ENCODE data around the gene PAX8.
A peak's percentile ranks its signal among the peaks of the same experiment; 100 is the strongest.

PAX8 gene

DNA sequence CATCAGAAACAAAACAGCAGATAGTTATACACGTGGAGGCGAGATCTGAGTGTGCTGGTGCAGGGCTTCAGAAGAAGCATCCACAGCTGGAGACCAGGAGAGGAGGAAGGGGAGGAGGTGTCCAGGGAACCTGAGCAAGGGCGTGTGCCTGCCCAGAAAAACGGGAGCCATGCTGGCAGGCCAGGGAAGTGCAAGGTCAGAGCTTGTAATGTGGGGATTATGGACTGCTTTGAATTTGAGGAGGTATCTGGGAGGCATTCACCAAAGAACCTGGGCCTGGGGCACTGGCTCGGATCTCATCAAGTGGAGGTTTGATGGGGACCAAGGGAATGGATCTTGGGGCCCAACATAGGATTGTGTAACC lies 92.3 kb downstream of the PAX8 start:
- DNase-seq (ENCODE audit: low spot score) (no peak), FAIRE-seq (no peak)

DNA sequence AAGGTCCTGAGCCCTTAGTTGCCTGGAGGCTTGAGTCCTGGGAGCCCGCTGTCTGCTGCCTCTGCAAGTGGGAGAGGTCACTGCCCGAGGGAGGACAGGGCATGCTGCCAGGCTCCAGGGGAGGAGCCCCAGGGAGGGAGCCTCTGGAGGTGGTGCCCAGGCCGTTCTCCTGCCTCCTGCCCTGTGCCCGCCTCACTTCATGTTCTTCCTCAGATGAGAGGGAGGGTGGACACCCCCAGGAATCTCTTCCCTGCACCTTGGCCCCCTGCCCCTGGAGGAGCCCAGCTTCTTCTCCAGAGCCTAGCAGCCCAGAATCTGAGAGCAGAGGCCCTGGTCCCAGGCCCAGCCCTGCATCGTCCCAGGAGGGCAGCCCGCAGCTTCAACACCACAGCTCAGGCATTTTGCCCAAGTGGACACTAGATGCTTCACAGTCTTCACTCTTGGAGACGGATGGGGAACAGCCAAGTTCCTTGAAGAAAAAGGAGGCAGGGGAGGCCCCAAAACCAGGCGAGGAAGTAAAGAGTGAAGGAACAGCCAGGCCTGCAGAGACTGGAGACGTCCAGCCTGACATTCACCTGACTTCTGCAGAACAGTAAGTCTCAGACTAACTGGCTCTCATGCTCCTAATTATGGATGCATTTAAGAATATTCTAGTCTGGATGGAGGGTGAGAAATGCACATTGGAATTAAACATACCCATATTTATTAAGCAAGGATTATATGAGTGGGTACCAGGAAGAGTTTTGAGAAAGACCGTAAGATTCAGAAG lies 92.9 kb downstream of the PAX8 start:
- DNase-seq (ENCODE audit: low spot score) (no peak), FAIRE-seq (no peak)

DNA sequence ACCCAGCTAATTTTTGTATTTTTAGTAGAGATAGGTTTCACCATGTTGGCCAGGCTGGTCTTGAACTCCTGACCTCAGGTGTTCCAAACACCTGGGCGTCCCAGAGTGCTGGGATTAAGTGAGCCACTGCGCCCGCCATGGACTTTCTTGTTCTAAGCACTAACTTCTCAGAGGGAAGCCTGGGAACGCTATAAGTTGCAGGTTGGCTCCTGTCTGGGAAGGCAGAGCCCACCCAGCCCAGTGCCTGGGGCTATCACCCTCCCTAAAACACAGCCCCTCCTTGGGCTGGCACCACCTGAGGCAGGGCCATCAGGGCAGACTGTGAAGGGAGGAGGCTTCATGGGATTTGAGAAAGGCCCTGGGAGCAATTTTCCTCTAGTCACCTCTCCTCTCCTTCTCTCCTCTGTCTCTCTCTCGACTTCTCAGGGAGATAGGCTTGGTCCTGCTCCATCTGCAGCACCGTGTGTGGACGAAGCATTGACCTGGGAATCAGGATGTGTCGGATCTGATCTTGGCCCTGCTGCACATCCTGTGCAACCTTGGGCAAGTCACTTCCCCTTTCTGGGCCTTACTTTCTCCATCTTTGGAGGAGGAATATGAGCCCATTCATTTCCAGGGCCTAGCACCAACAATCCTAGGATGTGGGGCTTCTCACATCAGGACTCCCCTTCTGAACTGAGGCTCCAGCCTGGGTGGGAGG lies 94.0 kb downstream of the PAX8 start:
- no peak for DNase-seq (ENCODE audit: low spot score)
- FAIRE-seq = no peak

- FAIRE-seq (no peak), DNase-seq (ENCODE audit: low spot score) (no peak)
Measured at GRCh38 chr2:113183703-113184102, 95.0 kb downstream of the PAX8 start.

- peak; percentile 20 for FAIRE-seq
- DNase-seq (ENCODE audit: low spot score) = no peak
Measured at GRCh38 chr2:113183264-113183663, 95.5 kb downstream of the PAX8 start.

DNA sequence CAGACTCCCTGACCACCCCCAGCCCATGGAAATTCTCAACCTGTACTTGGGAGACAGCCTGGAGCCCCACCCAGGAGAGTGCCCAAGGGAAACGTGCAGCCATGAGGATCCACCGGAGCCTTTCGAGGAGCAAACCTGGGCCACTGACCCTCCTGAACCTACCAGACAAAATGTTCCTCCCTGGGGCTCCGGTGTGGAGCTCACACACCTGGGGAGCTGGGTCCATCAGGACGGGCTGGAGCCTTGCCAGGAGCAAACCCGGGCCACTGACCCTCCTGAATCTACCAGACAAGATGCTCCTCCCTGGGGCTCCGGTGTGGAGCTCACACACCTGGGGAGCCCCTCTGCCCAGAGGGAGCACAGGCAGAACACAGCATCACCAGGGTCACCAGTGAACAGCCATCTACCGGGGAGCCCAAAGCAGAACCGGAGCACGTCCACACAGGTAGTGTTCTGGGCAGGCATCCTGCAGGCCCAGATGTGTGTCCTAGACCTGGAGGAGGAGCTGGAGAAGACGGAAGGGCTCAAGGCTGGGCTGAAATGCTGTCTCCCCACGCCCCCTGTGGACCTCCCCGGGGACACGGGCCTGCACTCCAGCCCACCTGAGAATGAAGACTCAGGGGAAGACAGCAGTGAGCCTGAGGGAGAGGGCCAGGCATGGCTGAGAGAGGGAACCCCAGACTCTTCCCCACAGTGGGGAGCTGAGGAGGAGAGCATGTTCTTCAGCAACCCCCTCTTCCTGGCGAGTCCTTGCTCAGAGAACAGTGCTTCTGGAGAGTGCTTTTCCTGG lies 96.1 kb downstream of the PAX8 start:
- FAIRE-seq = no peak

DNA sequence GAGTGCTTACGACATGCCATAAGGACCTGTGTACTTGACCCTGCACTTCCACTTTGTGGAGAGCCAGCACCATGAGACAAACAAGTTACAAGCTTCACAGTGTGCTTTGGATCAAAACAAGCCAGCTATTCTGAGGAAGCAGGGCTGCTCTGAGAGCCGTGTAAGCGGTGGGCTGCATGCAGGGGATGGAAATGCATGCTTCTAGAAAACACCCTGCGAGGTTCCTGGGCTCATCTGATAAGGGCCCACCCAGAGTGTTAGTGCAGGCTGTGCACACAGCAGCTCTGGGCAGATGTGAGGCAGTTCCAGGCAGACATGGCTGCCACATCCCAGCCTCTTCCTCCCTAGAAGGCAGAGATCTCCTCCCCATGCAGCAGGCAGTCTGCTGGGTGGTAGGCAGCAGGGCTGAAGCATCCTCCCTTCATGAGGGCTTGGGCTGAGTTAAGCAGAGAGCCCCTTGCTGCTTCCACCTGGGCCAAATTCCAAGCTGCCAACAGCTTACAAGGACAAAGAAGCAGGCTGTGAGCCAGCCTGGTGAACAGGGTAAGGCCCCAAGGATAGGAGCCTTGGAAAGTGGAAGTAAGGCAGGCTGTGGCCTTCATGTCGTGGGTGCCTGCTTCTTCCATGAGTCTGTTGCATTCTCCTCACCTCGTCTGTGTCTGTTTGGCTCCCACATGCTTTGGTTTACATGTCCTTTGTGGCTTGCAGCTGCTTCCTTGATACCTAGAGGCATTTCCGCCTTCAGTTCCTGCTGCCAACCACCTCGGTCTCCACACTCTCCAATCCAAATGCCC lies 97.3 kb downstream of the PAX8 start:
- DNase-seq (ENCODE audit: low spot score) (no peak), FAIRE-seq (peak; percentile 30)

More for the DNA sequence above, 96.1 kb downstream of the PAX8 start:
- no peak for DNase-seq (ENCODE audit: low spot score)

DNA sequence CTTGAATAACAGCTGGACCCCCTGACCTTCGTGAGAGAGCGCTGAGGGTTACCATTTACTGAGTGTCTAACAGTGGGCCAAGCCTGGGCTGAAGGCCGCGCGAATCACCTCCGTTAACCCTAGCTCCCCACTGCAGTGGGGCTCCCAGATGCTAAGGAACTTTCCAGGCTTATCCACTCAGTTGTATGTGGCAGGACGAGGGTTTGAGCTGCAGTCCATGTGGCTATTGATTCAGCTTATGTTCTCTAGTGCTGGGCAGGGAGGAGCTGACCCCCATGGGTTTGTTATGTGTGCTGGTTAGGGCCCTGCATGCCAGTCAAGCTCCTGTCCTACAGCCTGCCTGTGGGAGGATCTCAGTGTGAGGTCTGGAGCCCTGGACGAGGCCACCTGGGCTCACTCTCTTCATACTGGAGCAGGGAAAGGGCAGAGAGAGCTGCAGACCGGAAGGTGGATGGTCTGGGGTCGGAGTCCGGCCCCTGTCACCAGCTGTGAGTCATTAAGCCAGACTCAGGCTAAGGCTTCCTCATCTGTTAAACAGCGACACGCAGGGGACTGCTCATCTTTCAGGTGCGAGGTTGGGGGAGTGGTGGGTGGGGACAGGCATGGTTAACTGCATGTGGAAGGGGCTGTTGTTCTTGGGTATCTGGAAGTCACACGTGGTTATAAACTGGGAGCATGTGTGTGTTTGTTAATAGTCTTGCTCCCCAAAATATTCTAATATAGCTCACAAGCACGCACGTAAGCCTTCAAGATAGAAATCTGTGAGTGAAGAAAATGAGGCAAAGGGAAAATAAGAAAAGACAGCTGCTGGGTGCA lies 98.4 kb downstream of the PAX8 start:
- no peak for DNase-seq (ENCODE audit: low spot score)
- FAIRE-seq = peak; percentile 78

- DNase-seq (ENCODE audit: low spot score) (no peak), FAIRE-seq (no peak)
Measured at GRCh38 chr2:113179446-113180045, 99.2 kb downstream of the PAX8 start.

- DNase-seq (ENCODE audit: low spot score) = no peak
- FAIRE-seq = no peak
Measured at GRCh38 chr2:113178891-113179290, 99.8 kb downstream of the PAX8 start.

DNA sequence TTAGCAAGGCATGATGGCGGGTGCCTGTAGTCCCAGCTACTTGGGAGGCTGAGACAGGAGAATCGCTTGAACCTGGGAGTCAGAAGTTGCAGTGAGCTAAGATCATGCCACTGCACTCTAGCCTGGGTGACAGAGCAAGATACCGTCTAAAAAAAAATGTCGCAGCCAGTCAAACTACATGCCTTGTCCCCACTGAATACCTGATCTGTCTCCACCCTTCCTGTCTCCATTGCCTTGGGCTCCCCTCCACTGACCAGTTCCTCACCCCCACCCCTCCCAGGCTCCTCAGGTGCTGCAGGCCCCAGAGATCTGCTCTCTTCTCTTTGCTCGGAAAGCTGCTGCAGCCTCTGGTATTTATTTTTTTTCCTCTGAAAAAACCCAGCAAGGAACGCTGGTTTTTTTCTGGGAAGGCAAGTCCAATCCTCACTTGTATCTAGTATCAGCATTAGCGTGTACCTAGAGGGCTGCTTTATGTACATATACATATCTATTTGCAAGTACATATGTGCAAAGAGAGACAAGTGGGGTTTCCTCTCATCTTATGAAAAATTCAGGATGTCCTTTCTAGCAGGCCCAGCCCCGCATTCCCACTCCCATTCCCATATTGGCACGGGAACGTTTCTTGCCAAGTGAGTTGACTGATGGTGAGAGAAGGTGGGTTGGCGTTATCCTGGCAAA lies 100.5 kb downstream of the PAX8 start:
- FAIRE-seq = no peak
- no peak for DNase-seq (ENCODE audit: low spot score)

DNA sequence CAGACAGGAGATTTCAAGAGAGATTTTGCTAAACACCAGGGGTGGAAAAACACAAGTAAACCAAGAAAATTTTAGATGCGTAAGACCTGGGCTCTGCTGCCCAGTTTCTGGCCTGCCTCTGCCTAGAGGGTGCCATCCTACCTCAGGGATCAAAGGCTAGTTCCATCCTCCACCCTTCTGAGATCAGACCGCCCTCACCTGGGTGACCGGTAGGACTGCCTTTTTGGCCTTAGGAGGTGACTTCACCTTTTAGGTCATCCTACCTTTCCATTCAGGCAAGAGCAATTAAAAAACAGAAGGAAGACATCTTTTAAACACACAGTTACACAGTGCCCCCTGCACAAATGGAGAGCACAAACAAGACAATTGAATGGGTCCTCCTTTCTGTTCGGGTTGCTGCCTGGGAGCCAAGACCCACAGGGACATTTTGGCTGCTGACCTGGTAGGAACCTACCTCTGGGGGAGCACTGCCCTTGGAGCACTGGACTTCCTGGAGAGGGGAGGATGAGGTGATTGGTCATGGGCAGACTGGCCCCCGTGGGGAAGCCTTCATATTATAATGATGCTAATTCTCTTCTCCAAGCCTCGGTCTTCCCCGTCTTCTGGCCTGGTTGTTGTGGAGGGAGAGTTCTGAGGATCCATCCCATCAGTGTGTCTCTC lies 101.9 kb downstream of the PAX8 start:
- no peak for DNase-seq (ENCODE audit: low spot score)
- no peak for FAIRE-seq

DNA sequence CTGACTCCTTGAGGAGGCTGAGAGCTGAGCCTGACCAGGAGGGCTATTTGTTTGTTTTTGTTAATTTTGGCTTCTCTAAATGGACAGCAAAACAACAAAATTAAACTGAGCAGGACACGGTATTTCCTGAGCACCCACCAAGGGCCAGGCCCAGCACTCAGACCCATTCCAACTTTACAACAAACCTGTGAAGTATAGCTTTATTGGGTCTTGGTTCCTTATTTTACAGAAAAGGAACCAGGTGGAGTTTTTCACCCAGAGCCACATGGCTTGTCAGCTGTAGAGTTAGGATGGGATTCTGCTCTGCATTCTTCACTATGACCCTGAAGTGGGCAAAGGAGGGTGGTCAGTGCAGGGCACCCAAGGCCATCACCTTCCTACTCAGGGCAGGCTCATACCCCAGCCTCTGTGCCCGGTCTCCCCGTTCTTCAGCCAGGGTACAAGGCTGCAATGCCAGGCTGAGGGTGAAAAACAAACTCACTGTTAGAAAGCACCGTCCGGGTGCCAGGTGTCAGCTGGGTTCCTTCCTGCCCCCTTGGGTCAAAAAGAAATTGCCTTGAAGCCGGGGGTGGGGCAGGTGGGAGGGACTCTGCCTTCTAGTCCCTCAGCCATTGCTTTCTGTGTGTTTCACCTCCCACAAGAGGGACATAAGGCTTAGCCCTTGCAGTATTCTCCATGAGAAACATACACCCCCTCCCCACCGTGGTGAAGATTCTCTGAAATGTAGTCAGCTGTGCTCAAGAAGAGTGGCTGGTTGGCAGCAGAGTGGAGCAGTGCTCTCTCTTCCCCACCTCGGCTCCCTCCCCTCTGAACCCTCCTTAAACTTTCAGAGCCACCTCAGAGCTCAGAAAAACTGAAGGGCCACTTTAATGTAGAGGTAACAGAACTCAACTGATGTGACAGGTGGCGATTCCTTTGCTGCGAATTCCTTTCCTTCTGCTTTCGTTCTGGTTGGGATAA lies 102.7 kb downstream of the PAX8 start:
- DNase-seq (ENCODE audit: low spot score) (no peak), FAIRE-seq (no peak)

- FAIRE-seq (no peak), DNase-seq (ENCODE audit: low spot score) (no peak)
Measured at GRCh38 chr2:113175042-113175628, 103.6 kb downstream of the PAX8 start.

DNA sequence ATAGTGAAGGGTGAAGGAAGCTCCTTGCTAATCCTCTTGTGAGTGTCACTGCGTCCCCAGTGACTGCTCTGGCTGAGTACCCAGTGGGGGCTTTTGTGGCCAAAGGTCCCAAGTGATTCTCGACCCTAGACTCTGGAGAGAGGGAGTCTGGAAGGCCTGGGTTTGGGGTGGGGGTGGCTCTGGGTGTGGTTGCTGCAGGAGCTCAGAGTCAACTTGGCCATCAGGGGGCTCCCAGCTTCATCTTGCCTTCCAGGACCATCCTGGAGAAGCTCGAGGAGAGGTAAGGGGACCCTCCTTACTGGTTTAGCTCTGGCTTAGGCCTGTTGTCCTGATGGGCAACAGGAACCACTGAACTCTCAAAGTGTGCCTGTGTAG lies 104.4 kb downstream of the PAX8 start:
- FAIRE-seq = no peak

DNA sequence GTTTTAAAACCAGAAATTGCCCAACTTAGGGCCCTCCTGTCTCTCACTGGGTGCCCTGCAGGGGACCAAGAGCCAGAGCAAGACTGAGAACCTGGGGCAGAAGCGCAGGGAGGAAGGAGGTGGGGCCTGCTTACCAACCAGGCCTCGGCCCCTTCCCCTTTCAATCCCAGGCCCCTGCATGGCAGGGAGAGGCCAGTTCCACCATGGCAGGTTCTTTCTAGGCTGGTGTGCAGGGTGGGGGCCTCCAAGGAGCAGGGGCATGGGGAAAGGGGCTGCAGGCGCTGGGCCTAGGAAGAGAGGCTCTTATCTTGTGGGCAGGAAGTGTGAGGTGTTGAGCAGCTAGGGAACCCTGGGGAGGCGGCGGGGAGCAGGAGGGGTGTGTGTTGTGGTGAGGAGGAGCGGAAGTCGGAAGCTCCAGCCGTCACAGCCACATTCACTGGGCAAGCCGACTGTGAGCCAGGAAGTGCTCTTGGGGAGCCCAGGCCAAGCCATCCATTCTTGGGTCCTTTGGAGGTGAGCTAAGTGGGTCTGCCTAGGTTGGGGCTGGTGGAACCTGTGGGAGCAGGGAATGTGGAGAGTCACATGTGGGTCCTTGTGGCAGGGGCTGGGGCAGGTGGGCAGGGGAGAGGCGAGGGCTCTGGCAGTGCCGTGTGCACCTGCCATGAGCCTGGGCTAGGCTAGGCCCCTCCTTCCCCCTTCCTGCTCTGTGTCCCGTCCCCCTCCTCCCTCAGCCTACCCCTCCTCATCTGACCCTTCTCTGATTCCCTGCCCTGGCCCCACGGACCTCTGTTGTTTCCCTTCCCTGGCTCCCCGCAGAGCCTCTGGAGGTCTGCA lies 105.0 kb downstream of the PAX8 start, which contains the start of gene PSD4:
Gene PSD4 (plus strand): TSS at position 430 of the 834 bp plus-strand sequence. CDS start 8,486 bp downstream, outside the sequence.
- FAIRE-seq = no peak

More for the DNA sequence above, 104.4 kb downstream of the PAX8 start:
- no peak for DNase-seq (ENCODE audit: low spot score)

More for the DNA sequence above, 105.0 kb downstream of the PAX8 start, which contains the start of gene PSD4:
- no peak for DNase-seq (ENCODE audit: low spot score)
